K562 (cell line): ENCODE measurements around the gene NMRK2. TPM values are rescaled to one million over a fixed set of nuclear protein-coding genes. Genes with fewer than 3 reads are reported as not detected.

ENCODE experiments used
- CEBPG ChIP-seq, 3 experiments: fragments of 200-800 bp in 1 of 3; sonication (Bioruptor generic) in 1 of 3; sonication (generic) in 1 of 3; formaldehyde crosslinking in 1 of 3; IDR thresholded peaks in 2 of 3; conservative IDR thresholded peaks in 1 of 3; 2 replicates each; pipeline versions ENCODE4 v1.6.1 to v1.8.0; 2016 to 2022; ENCODE audit warnings: missing compliant biosample characterization in 2 of 3, missing genetic modification characterization in 2 of 3, mild to moderate bottlenecking in 1 of 3, missing genetic modification reagents in 1 of 3
- CHD1 ChIP-seq: fragments of 200-600 bp; sonication (generic); IDR thresholded peaks from one replicate; pipeline ENCODE4 v1.6.1; 2012; ENCODE audit warnings: mild to moderate bottlenecking, moderate library complexity, low read length, inconsistent platforms
- FIP1L1 ChIP-seq: fragments of 200-400 bp; formaldehyde crosslinking; IDR thresholded peaks from 2 replicates; pipeline ENCODE4 v1.6.1; 2018; ENCODE audit warnings: mild to moderate bottlenecking, low read depth, low read length; ENCODE audit not compliant: poor library complexity, severe bottlenecking
- IFI16 ChIP-seq: fragments of 250-450 bp; sonication (Bioruptor Pico); IDR thresholded peaks from 2 replicates; pipeline ENCODE4 v2.1.2; 2022; ENCODE audit warnings: mild to moderate bottlenecking, inconsistent platforms
- NR2C1 ChIP-seq, 2 experiments: fragments of 450-650 bp; IDR thresholded peaks; 2 replicates each; pipeline ENCODE4 v1.6.1; 2017; ENCODE audit warnings: mild to moderate bottlenecking in 2 of 2, antibody characterized with exemption in 1 of 2, inconsistent platforms in 1 of 2, missing compliant biosample characterization in 1 of 2, missing genetic modification characterization in 1 of 2
- PCBP1 ChIP-seq: fragments of 200-400 bp; formaldehyde crosslinking; IDR thresholded peaks from 2 replicates; pipeline ENCODE4 v1.6.1; 2018; ENCODE audit warnings: mild to moderate bottlenecking, low read depth, low read length; ENCODE audit not compliant: poor library complexity, severe bottlenecking
- SIN3A ChIP-seq, 2 experiments: fragments of 150-350 bp in 1 of 2; IDR thresholded peaks; 2 replicates each; pipeline ENCODE4 v1.6.1; 2011 to 2016; ENCODE audit warnings: borderline replicate concordance in 2 of 2, low read depth in 2 of 2, low read length in 2 of 2, mild to moderate bottlenecking in 2 of 2, moderate library complexity in 2 of 2; ENCODE audit not compliant: control insufficient read depth in 1 of 2
- TFAM ChIP-seq: fragments of 250-450 bp; sonication (Bioruptor Pico); conservative IDR thresholded peaks from 2 replicates; pipeline ENCODE4 v1.5.0; 2021; ENCODE audit warnings: mild to moderate bottlenecking, moderate library complexity
- ZNF696 ChIP-seq: fragments of 250-450 bp; sonication (Bioruptor Pico); conservative IDR thresholded peaks from 2 replicates; pipeline ENCODE4 v1.4.0; 2020; ENCODE audit warnings: mild to moderate bottlenecking, moderate library complexity
- polyA plus RNA-seq, 8 experiments: library from polyadenylated mRNA; depleted of rRNA in 4 of 8; stranded (reverse) in 5 of 8; unstranded in 3 of 8; fragments of >200 nt; fragmentation: Nextera tagmentation in 2 of 8; fragmentation: Illumina TruSeq in 1 of 8; extraction: Ambion mirVana in 2 of 8; extraction: Trizol in 1 of 8; gene quantifications; 2 replicates each; pipeline versions ENCODE4 v1.2.1 to v1.2.3, GENCODE V29; 2011 to 2014; ENCODE audit warnings: inconsistent platforms in 1 of 8, missing spikeins in 1 of 8
- total RNA-seq, 7 experiments: library from RNA; depleted of rRNA in 6 of 7; stranded (reverse); fragments of >200 nt in 6 of 7; fragmentation: Illumina TruSeq in 2 of 7; extraction: Trizol in 2 of 7; gene quantifications; 2 replicates each; pipeline versions ENCODE4 v1.2.1 to v1.2.3, GENCODE V29; 2011 to 2021; ENCODE audit warnings: low replicate concordance in 1 of 7
- TF ChIP-seq, protein P1 (sequence below), 2 experiments: fragments of 450-650 bp in 1 of 2; sonication (generic) in 1 of 2; formaldehyde crosslinking in 1 of 2; IDR thresholded peaks in 1 of 2; conservative IDR thresholded peaks in 1 of 2; 2 replicates each; pipeline versions ENCODE4 v1.6.1 to v1.8.1; 2016 to 2023; ENCODE audit warnings: mild to moderate bottlenecking in 2 of 2, moderate library complexity in 2 of 2, inconsistent platforms in 1 of 2, missing genetic modification reagents in 1 of 2
- TF ChIP-seq, protein P2 (sequence below): sonication (generic); formaldehyde crosslinking; IDR thresholded peaks from 2 replicates; pipeline ENCODE4 v1.8.0; 2022; ENCODE audit warnings: mild to moderate bottlenecking, low read depth, missing genetic modification reagents
- TF ChIP-seq, protein P3 (sequence below): fragments of 200-800 bp; sonication (Bioruptor generic); IDR thresholded peaks from 2 replicates; pipeline ENCODE4 v1.6.1; 2017; ENCODE audit warnings: missing genetic modification characterization, missing compliant biosample characterization
- TF ChIP-seq, protein P4 (sequence below): sonication (generic); formaldehyde crosslinking; IDR thresholded peaks from 2 replicates; pipeline ENCODE4 v1.8.0; 2023; ENCODE audit warnings: mild to moderate bottlenecking, missing genetic modification reagents
- TF ChIP-seq, protein P5 (sequence below): sonication (generic); formaldehyde crosslinking; IDR thresholded peaks from 2 replicates; pipeline ENCODE4 v1.8.0; 2022; ENCODE audit warnings: missing genetic modification reagents, mild to moderate bottlenecking, borderline replicate concordance

Gene NMRK2
- total and polyA plus RNA-seq, 9 of the 15 experiments (the other 6 are each of a cell fraction or from before 2014, with no cell fraction given) = not detected

DNA sequence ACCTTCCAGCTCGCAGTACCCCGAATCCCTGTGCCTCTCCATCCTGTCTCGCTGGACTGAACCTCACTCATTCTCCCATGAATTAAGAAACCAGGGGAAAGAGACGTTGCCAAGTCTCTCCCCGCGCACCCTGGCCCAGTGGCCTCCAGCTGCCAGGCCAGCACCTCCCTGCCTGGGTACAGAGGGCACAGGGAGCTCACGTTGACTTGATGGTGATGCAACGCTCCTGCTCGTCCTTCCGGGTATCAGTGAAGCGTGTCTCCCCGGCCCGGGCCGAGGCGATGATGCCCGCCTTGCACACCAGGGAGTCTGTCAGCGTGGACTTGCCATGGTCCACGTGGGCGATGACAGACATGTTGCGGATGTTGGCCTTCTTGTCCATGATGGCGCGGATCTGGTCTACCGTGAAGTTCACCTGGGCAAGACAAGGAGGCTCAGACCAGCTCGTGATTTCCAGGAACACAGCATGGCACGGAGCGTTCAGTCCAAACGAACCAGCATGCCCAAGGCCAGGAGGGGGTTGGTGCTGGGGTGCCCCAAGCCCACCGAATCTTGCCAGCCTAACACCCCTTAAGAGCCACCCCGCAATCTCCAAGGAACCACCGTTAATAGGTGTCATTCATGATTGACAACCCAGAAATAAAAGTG lies 51.2 kb downstream of the NMRK2 start (continued):
- TF ChIP-seq, protein P1, sequence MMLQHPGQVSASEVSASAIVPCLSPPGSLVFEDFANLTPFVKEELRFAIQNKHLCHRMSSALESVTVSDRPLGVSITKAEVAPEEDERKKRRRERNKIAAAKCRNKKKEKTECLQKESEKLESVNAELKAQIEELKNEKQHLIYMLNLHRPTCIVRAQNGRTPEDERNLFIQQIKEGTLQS (IDR thresholded peaks at IDR 0.05) = peak; percentile 77
- TF ChIP-seq, protein P1 (CRISPR knock-in tag; conservative IDR thresholded peaks at IDR 0.05) = no peak
- TF ChIP-seq, protein P2, sequence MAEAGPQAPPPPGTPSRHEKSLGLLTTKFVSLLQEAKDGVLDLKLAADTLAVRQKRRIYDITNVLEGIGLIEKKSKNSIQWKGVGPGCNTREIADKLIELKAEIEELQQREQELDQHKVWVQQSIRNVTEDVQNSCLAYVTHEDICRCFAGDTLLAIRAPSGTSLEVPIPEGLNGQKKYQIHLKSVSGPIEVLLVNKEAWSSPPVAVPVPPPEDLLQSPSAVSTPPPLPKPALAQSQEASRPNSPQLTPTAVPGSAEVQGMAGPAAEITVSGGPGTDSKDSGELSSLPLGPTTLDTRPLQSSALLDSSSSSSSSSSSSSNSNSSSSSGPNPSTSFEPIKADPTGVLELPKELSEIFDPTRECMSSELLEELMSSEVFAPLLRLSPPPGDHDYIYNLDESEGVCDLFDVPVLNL = peak; percentile 72; the same call in 1 of the 2 replicates
- TF ChIP-seq TFAM (CRISPR knock-in tag) = no peak
- no peak for TF ChIP-seq NR2C1 (IDR thresholded peaks at IDR 0.05)
- no peak for TF ChIP-seq NR2C1 (tag; IDR thresholded peaks at IDR 0.05)
- TF ChIP-seq ZNF696 (CRISPR knock-in tag) = no peak
- TF ChIP-seq, protein P3, sequence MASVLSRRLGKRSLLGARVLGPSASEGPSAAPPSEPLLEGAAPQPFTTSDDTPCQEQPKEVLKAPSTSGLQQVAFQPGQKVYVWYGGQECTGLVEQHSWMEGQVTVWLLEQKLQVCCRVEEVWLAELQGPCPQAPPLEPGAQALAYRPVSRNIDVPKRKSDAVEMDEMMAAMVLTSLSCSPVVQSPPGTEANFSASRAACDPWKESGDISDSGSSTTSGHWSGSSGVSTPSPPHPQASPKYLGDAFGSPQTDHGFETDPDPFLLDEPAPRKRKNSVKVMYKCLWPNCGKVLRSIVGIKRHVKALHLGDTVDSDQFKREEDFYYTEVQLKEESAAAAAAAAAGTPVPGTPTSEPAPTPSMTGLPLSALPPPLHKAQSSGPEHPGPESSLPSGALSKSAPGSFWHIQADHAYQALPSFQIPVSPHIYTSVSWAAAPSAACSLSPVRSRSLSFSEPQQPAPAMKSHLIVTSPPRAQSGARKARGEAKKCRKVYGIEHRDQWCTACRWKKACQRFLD (CRISPR knock-in tag) = no peak
- TF ChIP-seq PCBP1 = no peak
- TF ChIP-seq, protein P4, sequence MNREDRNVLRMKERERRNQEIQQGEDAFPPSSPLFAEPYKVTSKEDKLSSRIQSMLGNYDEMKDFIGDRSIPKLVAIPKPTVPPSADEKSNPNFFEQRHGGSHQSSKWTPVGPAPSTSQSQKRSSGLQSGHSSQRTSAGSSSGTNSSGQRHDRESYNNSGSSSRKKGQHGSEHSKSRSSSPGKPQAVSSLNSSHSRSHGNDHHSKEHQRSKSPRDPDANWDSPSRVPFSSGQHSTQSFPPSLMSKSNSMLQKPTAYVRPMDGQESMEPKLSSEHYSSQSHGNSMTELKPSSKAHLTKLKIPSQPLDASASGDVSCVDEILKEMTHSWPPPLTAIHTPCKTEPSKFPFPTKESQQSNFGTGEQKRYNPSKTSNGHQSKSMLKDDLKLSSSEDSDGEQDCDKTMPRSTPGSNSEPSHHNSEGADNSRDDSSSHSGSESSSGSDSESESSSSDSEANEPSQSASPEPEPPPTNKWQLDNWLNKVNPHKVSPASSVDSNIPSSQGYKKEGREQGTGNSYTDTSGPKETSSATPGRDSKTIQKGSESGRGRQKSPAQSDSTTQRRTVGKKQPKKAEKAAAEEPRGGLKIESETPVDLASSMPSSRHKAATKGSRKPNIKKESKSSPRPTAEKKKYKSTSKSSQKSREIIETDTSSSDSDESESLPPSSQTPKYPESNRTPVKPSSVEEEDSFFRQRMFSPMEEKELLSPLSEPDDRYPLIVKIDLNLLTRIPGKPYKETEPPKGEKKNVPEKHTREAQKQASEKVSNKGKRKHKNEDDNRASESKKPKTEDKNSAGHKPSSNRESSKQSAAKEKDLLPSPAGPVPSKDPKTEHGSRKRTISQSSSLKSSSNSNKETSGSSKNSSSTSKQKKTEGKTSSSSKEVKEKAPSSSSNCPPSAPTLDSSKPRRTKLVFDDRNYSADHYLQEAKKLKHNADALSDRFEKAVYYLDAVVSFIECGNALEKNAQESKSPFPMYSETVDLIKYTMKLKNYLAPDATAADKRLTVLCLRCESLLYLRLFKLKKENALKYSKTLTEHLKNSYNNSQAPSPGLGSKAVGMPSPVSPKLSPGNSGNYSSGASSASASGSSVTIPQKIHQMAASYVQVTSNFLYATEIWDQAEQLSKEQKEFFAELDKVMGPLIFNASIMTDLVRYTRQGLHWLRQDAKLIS (CRISPR knock-in tag) = 0 out of 2 replicates have a peak, but pooled peaks have one; percentile 50
- TF ChIP-seq, protein P5, sequence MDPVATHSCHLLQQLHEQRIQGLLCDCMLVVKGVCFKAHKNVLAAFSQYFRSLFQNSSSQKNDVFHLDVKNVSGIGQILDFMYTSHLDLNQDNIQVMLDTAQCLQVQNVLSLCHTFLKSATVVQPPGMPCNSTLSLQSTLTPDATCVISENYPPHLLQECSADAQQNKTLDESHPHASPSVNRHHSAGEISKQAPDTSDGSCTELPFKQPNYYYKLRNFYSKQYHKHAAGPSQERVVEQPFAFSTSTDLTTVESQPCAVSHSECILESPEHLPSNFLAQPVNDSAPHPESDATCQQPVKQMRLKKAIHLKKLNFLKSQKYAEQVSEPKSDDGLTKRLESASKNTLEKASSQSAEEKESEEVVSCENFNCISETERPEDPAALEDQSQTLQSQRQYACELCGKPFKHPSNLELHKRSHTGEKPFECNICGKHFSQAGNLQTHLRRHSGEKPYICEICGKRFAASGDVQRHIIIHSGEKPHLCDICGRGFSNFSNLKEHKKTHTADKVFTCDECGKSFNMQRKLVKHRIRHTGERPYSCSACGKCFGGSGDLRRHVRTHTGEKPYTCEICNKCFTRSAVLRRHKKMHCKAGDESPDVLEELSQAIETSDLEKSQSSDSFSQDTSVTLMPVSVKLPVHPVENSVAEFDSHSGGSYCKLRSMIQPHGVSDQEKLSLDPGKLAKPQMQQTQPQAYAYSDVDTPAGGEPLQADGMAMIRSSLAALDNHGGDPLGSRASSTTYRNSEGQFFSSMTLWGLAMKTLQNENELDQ (CRISPR knock-in tag) = no peak
- TF ChIP-seq CEBPG (CRISPR knock-in tag; IDR thresholded peaks at IDR 0.05) = peak; percentile 80
- TF ChIP-seq CEBPG (tag; conservative IDR thresholded peaks at IDR 0.05 in 1 of 2, IDR thresholded peaks at IDR 0.05 in 1 of 2) = peak; percentile 19 to 49; a peak in 1 of 4 replicates
- peak; percentile 28 for TF ChIP-seq CHD1
- peak; percentile 46 for TF ChIP-seq FIP1L1
- peak in 1 of 2 experiments; percentile 88; a peak in 2 of 4 replicates for TF ChIP-seq SIN3A (IDR thresholded peaks at IDR 0.05; ENCODE audit: borderline replicate concordance in 2 of 2, control insufficient read depth in 1 of 2, low read depth in 2 of 2, low read length in 2 of 2)
- TF ChIP-seq IFI16 (CRISPR knock-in tag) = no peak
